ENCODE data around the gene AFAP1L1.

DNA sequence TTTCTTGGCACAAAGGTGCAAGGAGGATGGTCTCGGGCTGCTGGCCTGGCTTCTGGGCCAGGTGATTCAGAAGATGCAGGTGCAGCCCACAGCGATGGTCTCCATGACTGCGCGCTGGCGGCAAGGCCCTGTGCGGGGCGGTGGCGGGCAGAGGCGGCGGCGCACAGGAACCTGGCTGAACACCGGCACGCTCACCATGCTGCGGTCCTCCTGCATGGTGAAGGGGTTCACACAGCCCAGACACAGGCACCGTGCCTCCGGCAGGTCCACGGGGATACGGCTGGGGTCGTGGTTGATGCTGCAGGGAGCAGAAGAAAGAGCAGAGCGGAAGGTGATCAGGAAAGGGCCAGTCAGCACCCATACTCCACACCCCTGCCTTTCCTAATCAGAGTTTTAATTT lies 102.6 kb downstream of the AFAP1L1 start:
- TF ChIP-seq ELF4 (IDR thresholded peaks at IDR 0.05) (no peak), BHLHE40 (IDR thresholded peaks at IDR 0.05; ENCODE audit: borderline replicate concordance) (no peak), SP1 (IDR thresholded peaks at IDR 0.05) (no peak), L3MBTL2 (conservative IDR thresholded peaks at IDR 0.05) (no peak), ZNF384 (IDR thresholded peaks at IDR 0.05) (no peak), TARDBP (IDR thresholded peaks at IDR 0.05) (no peak)
- TF ChIP-seq, protein P1, sequence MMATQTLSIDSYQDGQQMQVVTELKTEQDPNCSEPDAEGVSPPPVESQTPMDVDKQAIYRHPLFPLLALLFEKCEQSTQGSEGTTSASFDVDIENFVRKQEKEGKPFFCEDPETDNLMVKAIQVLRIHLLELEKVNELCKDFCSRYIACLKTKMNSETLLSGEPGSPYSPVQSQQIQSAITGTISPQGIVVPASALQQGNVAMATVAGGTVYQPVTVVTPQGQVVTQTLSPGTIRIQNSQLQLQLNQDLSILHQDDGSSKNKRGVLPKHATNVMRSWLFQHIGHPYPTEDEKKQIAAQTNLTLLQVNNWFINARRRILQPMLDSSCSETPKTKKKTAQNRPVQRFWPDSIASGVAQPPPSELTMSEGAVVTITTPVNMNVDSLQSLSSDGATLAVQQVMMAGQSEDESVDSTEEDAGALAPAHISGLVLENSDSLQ (IDR thresholded peaks at IDR 0.05), result no peak
